CD4-positive, alpha-beta T cell treated with Interleukin-12 subunit alpha and Interleukin-12 subunit beta, for 1 hour (primary cell): ENCODE results near the gene LHX1.

Experiments used
- DNase-seq: peaks from one replicate; pipeline ENCODE4 v3.0.0-alpha.2; 2020

Gene LHX1

GRCh38 chr17:36975922-36976515 is 38.7 kb downstream of the LHX1 start:
- DNase-seq: no peak

GRCh38 chr17:36977066-36977465 is 39.8 kb downstream of the LHX1 start:
- no peak for DNase-seq

- no peak for DNase-seq
These were observed 40.3 kb downstream of the LHX1 start for GRCh38 chr17:36977568-36977967.

- DNase-seq: no peak
These were observed 41.7 kb downstream of the LHX1 start for GRCh38 chr17:36978810-36979564.

- DNase-seq: no peak
These were observed 42.3 kb downstream of the LHX1 start for GRCh38 chr17:36979565-36979941.

GRCh38 chr17:36980280-36980761 is 43.0 kb downstream of the LHX1 start:
- no peak for DNase-seq

- DNase-seq: no peak
These were observed 46.3 kb downstream of the LHX1 start for GRCh38 chr17:36983618-36984017.

- DNase-seq: no peak
These were observed 51.9 kb downstream of the LHX1 start for GRCh38 chr17:36989173-36989572.

GRCh38 chr17:36992701-36993100 is 55.4 kb downstream of the LHX1 start:
- no peak for DNase-seq

GRCh38 chr17:36993227-36993626 is 56.0 kb downstream of the LHX1 start:
- no peak for DNase-seq
